ENCODE measurements around the gene TIMM10B. TPM values are rescaled to one million over a fixed set of nuclear protein-coding genes. Genes with fewer than 3 reads are reported as not detected.
A peak's percentile ranks its signal among the peaks of the same experiment; 100 is the strongest.

TIMM10B gene
- total and polyA plus RNA-seq, 12 donors = 12.1 to 96.9 (median 40.5) TPM

- WGBS, 4 donors = 81 to 89% (median 86%) methylated on average over 1 of the region's 1 CpG
- Histone ChIP-seq H3K36me3 (replicated peaks in 1 of 2) (peaks cover 0 to 45% of the 10 kb centered on the region in 2 donors), H3K4me3 (no peak overlapping the region), H3K27ac (peak overlapping the region in 2 of 5 donors; percentile 1 to 25), H3K27me3 (no peaks in the 10 kb centered on the region), H3K9me3 (replicated peaks in 1 of 3) (no peaks in the 10 kb centered on the region), H3K4me1 (replicated peaks in 1 of 2) (peaks cover 8 to 10% of the 10 kb centered on the region in 2 donors)
- no peak for TF ChIP-seq CTCF (IDR thresholded peaks at IDR 0.05)
- TF ChIP-seq POLR2A (IDR thresholded peaks at IDR 0.05) = no peak
- no peak for DNase-seq
- intact Hi-C loops (cut with DNase I) = no loop called here
Observed at GRCh38 chr11:6486938-6487337, 5.6 kb downstream of the TIMM10B start.

GRCh38 chr11:6488342-6488741, 7.0 kb downstream of the TIMM10B start:
- Histone ChIP-seq H3K27me3 (no peaks in the 10 kb centered on the region), H3K27ac (no peak overlapping the region), H3K36me3 (replicated peaks in 1 of 2) (peaks cover 0 to 36% of the 10 kb centered on the region in 2 donors), H3K4me1 (replicated peaks in 1 of 2) (no peaks in the 10 kb centered on the region), H3K4me3 (no peak overlapping the region), H3K9me3 (replicated peaks in 1 of 3) (no peaks in the 10 kb centered on the region)
- 88 to 96% (median 92%) methylated on average over 6 of the region's 6 CpGs for WGBS, 4 donors
- intact Hi-C loops (cut with DNase I) = no loop called here
- TF ChIP-seq CTCF (IDR thresholded peaks at IDR 0.05) = no peak
- TF ChIP-seq POLR2A (IDR thresholded peaks at IDR 0.05) = no peak
- DNase-seq = no peak

- intact Hi-C loops (cut with DNase I) = no loop called here
- 95 to 99% (median 97%) methylated on average over 3 of the region's 3 CpGs for WGBS, 4 donors
- Histone ChIP-seq H3K9me3 (replicated peaks in 1 of 3) (no peaks in the 10 kb centered on the region), H3K4me1 (replicated peaks in 1 of 2) (no peaks in the 10 kb centered on the region), H3K4me3 (no peak overlapping the region), H3K27ac (no peak overlapping the region), H3K36me3 (replicated peaks in 1 of 2) (peaks cover 0 to 35% of the 10 kb centered on the region in 2 donors), H3K27me3 (no peaks in the 10 kb centered on the region)
- no peak for TF ChIP-seq POLR2A (IDR thresholded peaks at IDR 0.05)
- no peak for TF ChIP-seq CTCF (IDR thresholded peaks at IDR 0.05)
- DNase-seq = no peak
Observed at GRCh38 chr11:6488821-6489220, 7.5 kb downstream of the TIMM10B start.

- TF ChIP-seq POLR2A (IDR thresholded peaks at IDR 0.05) (no peak), CTCF (IDR thresholded peaks at IDR 0.05) (no peak)
- H3K27me3 ChIP-seq = no peaks in the 10 kb centered on the region
- DNase-seq = no peak
- no peak overlapping the region for H3K4me3 ChIP-seq
- WGBS, 4 donors = 89 to 91% (median 90%) methylated on average over 4 of the region's 4 CpGs
- intact Hi-C loops (cut with DNase I) = no loop called here
- no peak overlapping the region for H3K27ac ChIP-seq
- no peaks in the 10 kb centered on the region for H3K9me3 ChIP-seq (replicated peaks in 1 of 3)
- peaks cover 0 to 32% of the 10 kb centered on the region in 2 donors for H3K36me3 ChIP-seq (replicated peaks in 1 of 2)
- H3K4me1 ChIP-seq (replicated peaks in 1 of 2) = no peaks in the 10 kb centered on the region
Observed at GRCh38 chr11:6489306-6489705, 8.0 kb downstream of the TIMM10B start.
